Caco-2 (cell line): ENCODE results near the gene QPCTL. TPM values are rescaled to one million over a fixed set of nuclear protein-coding genes. Genes with fewer than 3 reads are reported as not detected.

ENCODE experiments used
- BruUV-seq: library from RNA; stranded (reverse); fragments of 400-500 nt; replicated peaks from 2 replicates; lab custom pipeline; 2021; lab: Mats Ljungman, UMichigan
- CTCF ChIA-PET: fragments of 300-600 bp; sonication (Branson Sonifier 250); formaldehyde crosslinking; loops from one replicate; lab custom pipeline; 2022; ENCODE audit warnings: antibody characterized with exemption; lab: Charles Lee
- POLR2A ChIA-PET: fragments of 300-600 bp; sonication (Branson Sonifier 250); formaldehyde crosslinking; loops from one replicate; lab custom pipeline; 2022; ENCODE audit warnings: antibody characterized with exemption; lab: Charles Lee
- DNase-seq, 2 experiments: peaks; one replicate each; pipeline versions ENCODE4 v3.0.0 to v3.0.0-alpha.2; 2020 to 2022
- H3K27me3 ChIP-seq: replicated peaks from 2 replicates; pipeline ENCODE4 v1.6.0; 2011; ENCODE audit warnings: low read length; ENCODE audit not compliant: control insufficient read depth, insufficient read depth
- H3K36me3 ChIP-seq: 2 replicates; pipeline ENCODE4 v1.5.1; 2011; ENCODE audit warnings: low read length; ENCODE audit not compliant: control insufficient read depth, insufficient read depth
- H3K4me1 ChIP-seq: fragments of 250-450 bp; sonication (Bioruptor Pico); 2 replicates; pipeline ENCODE4 v1.5.1; 2020; ENCODE audit warnings: mild to moderate bottlenecking
- H3K4me3 ChIP-seq: 2 replicates; pipeline ENCODE4 v1.5.1; 2011; ENCODE audit warnings: low read depth, mild to moderate bottlenecking, control low read depth, low read length
- H3K9me3 ChIP-seq: fragments of 250-450 bp; sonication (Bioruptor Pico); 2 replicates; pipeline ENCODE4 v1.5.1; 2020; ENCODE audit warnings: mild to moderate bottlenecking, moderate library complexity
- H3K27ac Mint-ChIP-seq: one replicate; pipeline ENCODE4 v1.8.0; 2022; ENCODE audit warnings: mixed read lengths; ENCODE audit not compliant: unreplicated experiment
- H3K27me3 Mint-ChIP-seq: one replicate; pipeline ENCODE4 v1.8.0; 2022; ENCODE audit warnings: mixed read lengths; ENCODE audit not compliant: insufficient read depth, unreplicated experiment
- H3K36me3 Mint-ChIP-seq: one replicate; pipeline ENCODE4 v1.8.0; 2022; ENCODE audit warnings: mild to moderate bottlenecking, mixed read lengths; ENCODE audit not compliant: insufficient read depth, unreplicated experiment
- H3K4me1 Mint-ChIP-seq: one replicate; pipeline ENCODE4 v1.8.0; 2022; ENCODE audit warnings: low read depth, mixed read lengths; ENCODE audit not compliant: unreplicated experiment
- H3K4me3 Mint-ChIP-seq: one replicate; pipeline ENCODE4 v1.8.0; 2022; ENCODE audit warnings: mild to moderate bottlenecking, moderate library complexity, mixed read lengths; ENCODE audit not compliant: unreplicated experiment
- H3K9me3 Mint-ChIP-seq: one replicate; pipeline ENCODE4 v1.8.0; 2022; ENCODE audit warnings: mixed read lengths; ENCODE audit not compliant: unreplicated experiment
- CTCF ChIP-seq, 2 experiments: fragments of 200-600 bp in 1 of 2; IDR thresholded peaks; 1 replicate in 1 of 2; 2 replicates in 1 of 2; pipeline versions ENCODE4 v1.5.1 to v1.8.0; 2011 to 2022; ENCODE audit warnings: antibody characterized with exemption in 1 of 2, control low read depth in 1 of 2, inconsistent platforms in 1 of 2, low read depth in 1 of 2, low read length in 1 of 2, mild to moderate bottlenecking in 1 of 2, moderate library complexity in 1 of 2; ENCODE audit not compliant: insufficient read depth in 1 of 2, severe bottlenecking in 1 of 2, unreplicated experiment in 1 of 2
- intact Hi-C: fragments of 100-400 bp; cut with micrococcal nuclease; formaldehyde crosslinking; loops from one replicate; pipeline ENCODE4 v1.10.0; 2022; ENCODE audit not compliant: unreplicated experiment
- total RNA-seq: library from RNA; stranded (reverse); gene quantifications from 2 replicates; pipeline ENCODE4 v1.2.3, GENCODE V29; 2022

The QPCTL gene
- total RNA-seq, 1 experiment from 2014 or later, result 16.9 TPM

GRCh38 chr19:45645631-45646344 is 46.7 kb upstream of the QPCTL start:
- H3K36me3 ChIP-seq, result no peaks in the 10 kb centered on the region
- BruUV-seq, result no TSS peak
- Mint-ChIP-seq H3K4me3 (no peak overlapping the region), H3K27me3 (no peaks in the 10 kb centered on the region), H3K36me3 (peaks cover 23% of the 10 kb centered on the region), H3K9me3 (no peaks in the 10 kb centered on the region), H3K4me1 (peaks cover 16% of the 10 kb centered on the region), H3K27ac (no peak overlapping the region)
- no peaks in the 10 kb centered on the region for H3K27me3 ChIP-seq
- DNase-seq, result peak; percentile 49 to 75
- ChIA-PET CTCF (interaction anchor here (0.6 to 0.7 kb wide), 2 partner anchors 125 to 1249 kb away, joined by 5 to 6 read pairs; no protein-coding TSS in a partner anchor), POLR2A (interaction anchor here (0.7 to 1.1 kb wide), 2 partner anchors 20 to 32 kb away, joined by 3 to 7 read pairs; no protein-coding TSS in a partner anchor)
- H3K4me1 ChIP-seq, result peaks cover 15% of the 10 kb centered on the region
- H3K9me3 ChIP-seq, result no peaks in the 10 kb centered on the region
- intact Hi-C loops, result loop anchor here (10.0 kb wide), 1 partner anchor 151 kb away; the partner anchor contains the start of genes PPM1N and RTN2
- no peak overlapping the region for H3K4me3 ChIP-seq
- no peak for TF ChIP-seq CTCF (IDR thresholded peaks at IDR 0.05; ENCODE audit: insufficient read depth in 1 of 2, low read depth in 1 of 2, low read length in 1 of 2, severe bottlenecking in 1 of 2, unreplicated experiment in 1 of 2)

GRCh38 chr19:45646345-45646698 is 46.1 kb upstream of the QPCTL start:
- Mint-ChIP-seq H3K4me1 (peaks cover 10% of the 10 kb centered on the region), H3K4me3 (no peak overlapping the region), H3K27ac (no peak overlapping the region), H3K9me3 (no peaks in the 10 kb centered on the region), H3K27me3 (no peaks in the 10 kb centered on the region), H3K36me3 (peaks cover 17% of the 10 kb centered on the region)
- peaks cover 12% of the 10 kb centered on the region for H3K4me1 ChIP-seq
- no peak overlapping the region for H3K4me3 ChIP-seq
- no peaks in the 10 kb centered on the region for H3K27me3 ChIP-seq
- no peaks in the 10 kb centered on the region for H3K36me3 ChIP-seq
- no peak for TF ChIP-seq CTCF (IDR thresholded peaks at IDR 0.05; ENCODE audit: insufficient read depth in 1 of 2, low read depth in 1 of 2, low read length in 1 of 2, severe bottlenecking in 1 of 2, unreplicated experiment in 1 of 2)
- BruUV-seq, result no TSS peak
- intact Hi-C loops, result loop anchor here (10.0 kb wide), 1 partner anchor 152 kb away; the partner anchor contains the start of genes PPM1N and RTN2
- ChIA-PET CTCF (interaction anchor here (0.6 to 0.7 kb wide), 2 partner anchors 124 to 1248 kb away, joined by 5 to 6 read pairs; no protein-coding TSS in a partner anchor), POLR2A (interaction anchor here (0.7 to 1.1 kb wide), 2 partner anchors 20 to 31 kb away, joined by 3 to 7 read pairs; no protein-coding TSS in a partner anchor)
- H3K9me3 ChIP-seq, result no peaks in the 10 kb centered on the region
- no peak for DNase-seq

GRCh38 chr19:45650722-45651121 is 41.7 kb upstream of the QPCTL start:
- no peaks in the 10 kb centered on the region for H3K9me3 ChIP-seq
- TF ChIP-seq CTCF (IDR thresholded peaks at IDR 0.05; ENCODE audit: insufficient read depth in 1 of 2, low read depth in 1 of 2, low read length in 1 of 2, severe bottlenecking in 1 of 2, unreplicated experiment in 1 of 2), result no peak
- DNase-seq, result no peak
- ChIA-PET CTCF (interaction anchor here (0.7 to 1.7 kb wide), 3 partner anchors 9 to 166 kb away, joined by 3 to 6 read pairs (median 5); no protein-coding TSS in a partner anchor), POLR2A (no interaction called here)
- H3K4me1 ChIP-seq, result no peaks in the 10 kb centered on the region
- intact Hi-C loops, result no loop called here
- Mint-ChIP-seq H3K9me3 (no peaks in the 10 kb centered on the region), H3K36me3 (peaks cover 4% of the 10 kb centered on the region), H3K27me3 (no peaks in the 10 kb centered on the region), H3K4me1 (no peaks in the 10 kb centered on the region), H3K27ac (no peak overlapping the region), H3K4me3 (no peak overlapping the region)
- no peaks in the 10 kb centered on the region for H3K36me3 ChIP-seq
- H3K4me3 ChIP-seq, result no peak overlapping the region
- BruUV-seq, result no TSS peak
- no peaks in the 10 kb centered on the region for H3K27me3 ChIP-seq
